Thoracic aorta (tissue), 2 donors: Measurements from ENCODE around the gene MXD3. TPM values are rescaled to one million over a fixed set of nuclear protein-coding genes. Genes with fewer than 3 reads are reported as not detected.

Experiments
- ATAC-seq: fragments of 150-250 bp; one replicate; pipeline ENCODE4 v1.8.0; 2017; ENCODE audit warnings: low read depth; ENCODE audit not compliant: insufficient number of reproducible peaks, low FRiP score
- DNase-seq: peaks from one replicate; pipeline ENCODE4 v3.0.0-alpha.2; 2020; ENCODE audit warnings: low spot score
- H3K27ac ChIP-seq, 2 donors: fragments of 200-600 bp; sonication (generic); 1 replicate in 1 of 2; 2 replicates in 1 of 2; pipeline ENCODE4 v1.5.1; 2016; ENCODE audit warnings: mild to moderate bottlenecking in 2 of 2, moderate library complexity in 2 of 2
- H3K27me3 ChIP-seq: fragments of 200-600 bp; sonication (generic); replicated peaks from 2 replicates; pipeline ENCODE4 v1.6.0; 2016; ENCODE audit warnings: mild to moderate bottlenecking; ENCODE audit not compliant: insufficient read depth
- H3K36me3 ChIP-seq: fragments of 200-600 bp; sonication (generic); one replicate; pipeline ENCODE4 v1.5.1; 2016
- H3K4me1 ChIP-seq, 2 donors: fragments of 200-600 bp; sonication (generic); 1 replicate in 1 of 2; 2 replicates in 1 of 2; pipeline versions ENCODE4 v1.5.1 to v1.6.0; 2016; ENCODE audit warnings: low read depth in 2 of 2, mild to moderate bottlenecking in 1 of 2; ENCODE audit not compliant: control insufficient read depth in 1 of 2
- H3K4me3 ChIP-seq: fragments of 200-600 bp; sonication (generic); 2 replicates; pipeline ENCODE4 v1.5.1; 2016; ENCODE audit warnings: mild to moderate bottlenecking
- H3K9me3 ChIP-seq: fragments of 200-600 bp; sonication (generic); 2 replicates; pipeline ENCODE4 v1.5.1; 2016
- CTCF ChIP-seq: fragments of 200-600 bp; sonication (generic); IDR thresholded peaks from one replicate; pipeline ENCODE4 v1.5.1; 2019; ENCODE audit warnings: antibody characterized with exemption
- total RNA-seq, 2 donors: library from RNA; depleted of rRNA; stranded (reverse); fragments of >200 nt; gene quantifications; one replicate each; pipeline versions ENCODE4 v1.1.0 to v1.2.3, GENCODE V29; 2016

MXD3 gene
- total RNA-seq, 2 donors from 2014 or later, result 11.9 to 17.6 TPM

- Histone ChIP-seq H3K4me1 (peaks cover 0 to 3% of the 10 kb centered on the region in 2 donors), H3K36me3 (no peaks in the 10 kb centered on the region), H3K27me3 (no peaks in the 10 kb centered on the region), H3K4me3 (peak within 1 kb of the TSS; percentile 63), H3K9me3 (no peaks in the 10 kb centered on the region), H3K27ac (no peak within 1 kb of the TSS)
- no peak for TF ChIP-seq CTCF
- no peak for ATAC-seq
- DNase-seq, result no peak
These were observed 46.0 kb upstream of the MXD3 start, which contains the start of gene RGS14 for GRCh38 chr5:177357459-177358351. TSS of gene RGS14 (plus strand) at chr5:177357924. CDS start at chr5:177358025, 101 bp downstream.

GRCh38 chr5:177357146-177357458, 45.4 kb upstream of the MXD3 start:
- H3K9me3 ChIP-seq, result no peaks in the 10 kb centered on the region

GRCh38 chr5:177356746-177357145, 45.0 kb upstream of the MXD3 start:
- no peaks in the 10 kb centered on the region for H3K36me3 ChIP-seq
- no peak for ATAC-seq
- no peaks in the 10 kb centered on the region for H3K27me3 ChIP-seq
- H3K4me3 ChIP-seq, result no peak overlapping the region
- H3K4me1 ChIP-seq, result peaks cover 0 to 4% of the 10 kb centered on the region in 2 donors
- no peak for TF ChIP-seq CTCF
- no peak overlapping the region for H3K27ac ChIP-seq
- DNase-seq, result no peak
- no peaks in the 10 kb centered on the region for H3K9me3 ChIP-seq

More at GRCh38 chr5:177357146-177357458, 45.4 kb upstream of the MXD3 start:
- DNase-seq (no peak), ATAC-seq (no peak)
- Histone ChIP-seq H3K4me1 (peaks cover 0 to 2% of the 10 kb centered on the region in 2 donors), H3K4me3 (no peak overlapping the region), H3K27ac (no peak overlapping the region), H3K36me3 (no peaks in the 10 kb centered on the region), H3K27me3 (no peaks in the 10 kb centered on the region)
- no peak for TF ChIP-seq CTCF

GRCh38 chr5:177355868-177356168, 44.1 kb upstream of the MXD3 start:
- H3K27ac ChIP-seq, result no peak overlapping the region
- no peaks in the 10 kb centered on the region for H3K27me3 ChIP-seq
- H3K4me1 ChIP-seq, result peaks cover under 1 to 6% of the 10 kb centered on the region in 2 donors
- ATAC-seq (no peak), DNase-seq (no peak)
- no peak overlapping the region for H3K4me3 ChIP-seq
- no peaks in the 10 kb centered on the region for H3K36me3 ChIP-seq
- no peak for TF ChIP-seq CTCF
- no peaks in the 10 kb centered on the region for H3K9me3 ChIP-seq

- Histone ChIP-seq H3K27me3 (no peaks in the 10 kb centered on the region), H3K9me3 (no peaks in the 10 kb centered on the region), H3K36me3 (no peaks in the 10 kb centered on the region), H3K27ac (no peak overlapping the region), H3K4me1 (peaks cover 6 to 11% of the 10 kb centered on the region in 2 donors), H3K4me3 (no peak overlapping the region)
- TF ChIP-seq CTCF, result no peak
- DNase-seq (no peak), ATAC-seq (no peak)
These were observed 43.6 kb upstream of the MXD3 start for GRCh38 chr5:177355162-177355867.
